Measurements from ENCODE around the gene KRT12.
"Not testable (repeated sequence)": the region's sequence is repeated elsewhere in the genome, so short reads cannot be mapped to it uniquely, and the experiment has no call there.

Gene KRT12

GRCh38 chr17:40895106-40895730 lies 28.2 kb upstream of the KRT12 start:
- DNase-seq, result peak; percentile 29
- in situ Hi-C loops (cut with MboI; ENCODE audit: low pct_unique_long_range_greater_than_20kb, low sequenced_read_pairs), result no loop called here

GRCh38 chr17:40888196-40888720 lies 21.2 kb upstream of the KRT12 start:
- no peak for DNase-seq
- in situ Hi-C loops (cut with MboI; ENCODE audit: low pct_unique_long_range_greater_than_20kb, low sequenced_read_pairs), result no loop called here

DNA sequence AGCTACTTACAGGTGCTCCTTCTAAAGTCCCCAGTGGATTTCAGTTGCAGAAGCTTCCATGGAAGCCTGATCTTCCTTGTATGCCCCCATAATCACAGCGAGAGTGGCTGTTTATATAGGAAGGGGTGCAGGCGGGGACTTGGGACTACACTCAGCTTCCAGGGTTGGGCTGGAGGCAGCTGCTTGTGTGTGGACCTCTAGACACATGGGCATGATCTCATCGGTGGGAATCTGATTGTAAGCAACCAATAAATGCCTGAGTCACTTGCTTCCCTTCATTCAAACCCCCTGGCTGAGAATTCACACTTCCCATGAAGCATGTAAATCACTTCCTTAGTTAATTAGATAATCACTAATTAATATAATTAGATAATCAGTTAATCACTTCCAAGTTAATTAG lies 19.1 kb upstream of the KRT12 start:
- in situ Hi-C loops (cut with MboI; ENCODE audit: low pct_unique_long_range_greater_than_20kb, low sequenced_read_pairs), result no loop called here

DNA sequence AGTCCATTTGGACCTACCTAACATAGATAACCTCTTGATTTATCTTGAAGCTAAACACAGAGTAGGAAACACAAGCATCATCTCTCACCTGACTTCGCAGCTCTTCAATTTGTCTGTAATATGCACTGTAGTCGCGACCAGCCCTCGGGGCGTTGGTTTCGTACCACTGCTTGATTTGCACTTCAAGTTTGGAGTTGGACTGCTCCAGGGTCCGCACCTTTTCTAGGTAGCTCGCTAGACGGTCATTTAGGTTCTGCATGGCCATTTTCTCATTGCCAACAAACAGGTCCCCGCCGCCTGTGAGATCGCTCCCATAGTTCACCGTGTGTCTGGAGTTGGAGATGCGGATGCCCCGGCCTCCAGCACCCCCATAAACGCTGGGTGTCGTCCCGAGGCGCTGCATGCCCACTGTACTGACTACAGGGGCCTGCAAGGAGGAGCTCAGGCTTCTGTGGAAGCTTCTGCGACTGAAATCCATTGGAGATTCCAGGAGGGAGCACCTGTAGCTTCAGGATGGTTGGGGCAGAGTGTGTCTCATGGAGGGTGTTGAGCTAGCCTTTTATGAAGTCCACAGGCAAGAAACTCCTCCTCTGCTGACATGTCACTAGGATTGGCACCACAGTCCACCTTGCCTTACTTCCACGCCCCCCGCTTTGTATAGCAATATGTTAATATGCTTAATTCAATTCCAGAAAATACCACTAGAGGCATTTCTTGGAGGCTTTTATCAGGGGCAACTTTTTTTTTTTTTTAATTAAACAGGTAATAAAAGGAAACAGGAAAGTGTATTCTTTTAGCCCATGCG lies 17.9 kb upstream of the KRT12 start, which contains the start of gene KRT20:
Gene KRT20 (minus strand): TSS at position 535 of the 805 bp plus-strand sequence. CDS start 57 bp downstream, at position 478.
- DNase-seq, result no peak
- in situ Hi-C loops (cut with MboI; ENCODE audit: low pct_unique_long_range_greater_than_20kb, low sequenced_read_pairs), result no loop called here

More for the DNA sequence above, 19.1 kb upstream of the KRT12 start:
- DNase-seq, result no peak

DNA sequence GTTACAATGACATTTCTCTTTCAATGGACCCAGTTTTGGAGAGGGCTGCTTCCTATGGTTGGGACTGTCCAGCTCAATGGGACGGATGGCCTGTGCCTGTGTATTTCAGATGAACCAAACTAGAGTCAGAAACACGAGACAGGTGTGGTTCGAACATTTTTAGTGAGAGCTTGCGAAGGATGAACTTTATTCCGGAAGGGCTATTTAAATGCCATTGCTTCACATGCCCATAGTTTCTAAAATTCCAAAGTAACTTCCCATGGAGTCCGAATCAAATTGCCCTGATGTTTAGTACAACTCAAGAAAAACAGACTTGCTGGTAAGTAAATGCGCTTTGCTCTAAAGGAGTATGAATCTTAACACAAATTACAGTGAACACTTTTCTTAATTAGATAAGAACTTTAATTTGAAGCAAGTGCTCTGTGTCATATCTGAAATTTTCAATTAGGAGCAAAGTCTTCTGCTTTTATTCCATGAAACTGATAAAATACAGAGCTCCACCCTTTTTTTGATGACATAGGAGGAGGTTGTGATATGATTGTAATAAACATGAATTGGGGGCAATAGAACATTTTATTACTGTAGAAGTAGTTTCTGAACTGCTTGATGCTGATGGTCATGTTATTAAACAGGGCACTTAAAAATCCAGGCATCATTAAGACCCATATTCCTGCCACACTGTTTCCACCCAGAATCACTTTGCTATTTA lies 16.8 kb upstream of the KRT12 start:
- DNase-seq, result no peak
- in situ Hi-C loops (cut with MboI; ENCODE audit: low pct_unique_long_range_greater_than_20kb, low sequenced_read_pairs), result no loop called here

DNA sequence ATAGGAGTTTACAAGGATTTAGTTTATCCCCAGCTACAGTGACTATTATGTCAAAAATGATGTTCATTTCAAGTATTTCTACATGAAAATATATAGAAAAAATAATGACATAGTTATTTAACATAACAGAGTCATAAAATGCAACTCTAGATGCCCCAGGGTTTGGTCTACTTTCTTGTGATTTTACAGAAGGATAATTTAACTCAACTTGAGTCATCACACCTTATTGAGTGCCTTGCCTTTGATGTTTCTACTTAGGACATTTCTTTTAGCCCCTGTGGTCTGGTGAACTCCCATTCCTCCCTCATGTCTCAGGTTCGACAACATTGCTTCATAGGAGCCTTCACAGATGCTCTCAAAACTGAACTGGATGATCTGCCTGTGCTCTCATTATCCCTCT lies 16.0 kb upstream of the KRT12 start:
- in situ Hi-C loops (cut with MboI; ENCODE audit: low pct_unique_long_range_greater_than_20kb, low sequenced_read_pairs), result no loop called here
- no peak for DNase-seq

- no peak for DNase-seq
- in situ Hi-C loops (cut with MboI; ENCODE audit: low pct_unique_long_range_greater_than_20kb, low sequenced_read_pairs), result no loop called here
These were observed 12.0 kb upstream of the KRT12 start for GRCh38 chr17:40879026-40879425.

GRCh38 chr17:40878044-40878443 lies 11.0 kb upstream of the KRT12 start:
- in situ Hi-C loops (cut with MboI; ENCODE audit: low pct_unique_long_range_greater_than_20kb, low sequenced_read_pairs), result no loop called here

DNA sequence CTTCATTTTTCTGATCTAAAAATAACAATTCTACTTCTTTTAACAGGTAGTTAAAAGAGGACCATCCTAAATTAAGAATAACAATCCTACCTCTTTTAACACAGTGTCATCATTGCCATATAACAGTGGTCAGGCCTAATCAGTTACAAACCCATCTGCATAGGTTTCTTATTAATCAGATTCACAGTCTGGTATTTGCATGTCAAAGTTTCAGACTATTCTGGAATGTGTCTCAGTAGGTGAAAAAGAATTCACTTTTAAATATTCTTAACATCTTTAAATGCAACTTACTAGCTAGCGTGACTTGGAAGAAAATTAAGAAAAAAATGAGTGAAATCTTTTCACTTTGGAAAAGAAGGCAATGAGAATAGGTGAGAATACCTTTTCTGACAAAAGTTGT lies 6.8 kb upstream of the KRT12 start:
- no peak for DNase-seq
- in situ Hi-C loops (cut with MboI; ENCODE audit: low pct_unique_long_range_greater_than_20kb, low sequenced_read_pairs), result no loop called here

More at GRCh38 chr17:40878044-40878443, 11.0 kb upstream of the KRT12 start:
- DNase-seq, result no peak

DNA sequence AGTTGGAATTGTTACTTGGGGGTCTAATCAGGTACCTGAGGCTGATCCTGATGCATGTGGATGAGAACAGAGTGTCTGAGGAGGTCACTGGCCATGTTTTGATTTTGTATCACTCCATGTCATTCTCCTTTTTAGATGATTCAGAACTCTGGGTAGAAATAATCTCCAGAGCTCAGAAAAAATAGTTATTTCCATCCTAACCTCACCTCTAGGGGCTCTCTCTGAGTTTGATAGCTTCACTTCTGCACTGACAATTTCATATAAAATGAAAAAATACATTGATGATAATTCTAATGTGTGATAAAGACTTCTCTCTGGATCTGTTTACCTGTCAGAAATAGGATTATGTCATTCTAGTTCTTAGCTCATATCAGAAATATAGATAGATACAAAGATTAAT lies 6.2 kb upstream of the KRT12 start:
- no peak for DNase-seq
- in situ Hi-C loops (cut with MboI; ENCODE audit: low pct_unique_long_range_greater_than_20kb, low sequenced_read_pairs), result no loop called here

DNA sequence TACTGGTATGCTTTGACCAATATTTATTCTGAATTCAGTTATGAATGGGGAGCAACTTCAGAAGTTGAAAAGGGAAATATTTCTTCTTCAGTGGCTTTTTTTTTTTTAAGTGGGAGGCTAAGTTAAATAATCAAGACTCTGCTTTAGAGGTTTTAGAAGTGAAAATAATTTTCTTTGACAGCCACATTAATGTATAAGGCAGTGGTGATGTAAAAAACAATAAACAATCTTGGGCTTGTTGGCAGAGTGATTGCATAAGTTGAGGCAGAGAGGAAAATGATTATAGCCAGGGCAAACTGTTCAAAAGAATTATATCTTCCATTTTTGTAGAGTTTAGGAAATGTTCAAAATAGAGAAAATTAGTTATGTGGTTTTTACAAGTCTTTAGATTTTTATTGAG lies 5.4 kb upstream of the KRT12 start:
- DNase-seq, result no peak
- in situ Hi-C loops (cut with MboI; ENCODE audit: low pct_unique_long_range_greater_than_20kb, low sequenced_read_pairs), result no loop called here

- no peak for DNase-seq
These were observed 4.3 kb upstream of the KRT12 start for GRCh38 chr17:40871316-40871715.

DNA sequence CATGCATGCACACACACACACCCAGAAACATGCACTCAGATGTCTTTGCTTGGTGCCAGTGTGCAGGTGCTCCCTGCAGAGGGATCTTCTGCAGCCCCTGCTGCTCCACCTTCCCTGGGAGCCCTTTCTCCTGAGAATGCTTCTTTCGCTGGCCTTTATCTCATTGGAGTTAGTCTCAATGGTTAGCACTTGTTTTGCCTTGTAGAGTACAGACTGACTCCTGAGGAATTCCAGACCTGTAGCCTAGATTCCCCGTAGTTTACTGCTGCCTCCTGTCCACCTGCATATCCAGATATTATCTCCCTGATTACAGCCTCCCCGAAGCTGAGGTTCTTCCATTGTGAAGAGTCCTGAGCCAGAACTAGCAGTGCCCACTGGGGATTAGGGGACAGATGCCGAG lies 3.1 kb upstream of the KRT12 start:
- DNase-seq, result no peak
- in situ Hi-C loops (cut with MboI; ENCODE audit: low pct_unique_long_range_greater_than_20kb, low sequenced_read_pairs), result no loop called here

More at GRCh38 chr17:40871316-40871715, 4.3 kb upstream of the KRT12 start:
- in situ Hi-C loops (cut with MboI; ENCODE audit: low pct_unique_long_range_greater_than_20kb, low sequenced_read_pairs), result no loop called here

DNA sequence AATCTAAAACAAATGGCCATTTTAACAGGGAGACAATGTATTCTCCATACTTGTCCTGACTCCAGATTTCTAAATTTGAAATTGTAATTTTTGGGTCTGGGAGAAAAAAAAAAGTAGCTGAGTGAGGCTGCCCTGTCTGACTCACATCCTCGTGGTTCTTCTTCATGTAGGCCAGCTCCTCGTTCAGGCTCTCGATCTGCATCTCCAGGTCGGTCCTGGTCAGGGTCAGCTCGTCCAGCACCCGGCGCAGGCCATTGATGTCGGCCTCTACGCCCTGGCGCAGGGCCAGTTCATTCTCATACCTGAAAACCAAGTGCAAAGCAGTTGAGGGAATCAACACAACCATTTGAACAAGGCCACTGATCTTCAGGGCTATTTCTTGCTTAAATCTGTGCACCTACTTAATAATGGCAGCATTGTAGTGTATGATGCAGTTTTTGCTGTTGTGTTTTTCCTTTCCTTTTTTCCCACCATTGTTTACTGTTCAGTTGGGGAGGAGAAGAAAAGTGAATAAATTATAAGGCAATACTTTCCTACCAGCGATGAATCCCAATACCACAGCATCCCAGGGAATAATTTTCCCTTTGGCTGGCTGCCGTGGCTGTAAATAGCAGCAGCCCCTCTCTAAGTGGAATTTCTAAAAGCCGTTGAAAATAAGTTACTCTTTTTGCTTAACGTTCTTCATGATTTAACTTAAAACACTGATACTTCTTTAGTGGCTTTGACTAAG lies 2.2 kb downstream of the KRT12 start:
- no peak for DNase-seq

GRCh38 chr17:40862985-40863733 lies 3.9 kb downstream of the KRT12 start:
- in situ Hi-C loops (cut with MboI; ENCODE audit: low pct_unique_long_range_greater_than_20kb, low sequenced_read_pairs), result no loop called here
- DNase-seq, result peak; percentile 26

More for the DNA sequence above, 2.2 kb downstream of the KRT12 start:
- in situ Hi-C loops (cut with MboI; ENCODE audit: low pct_unique_long_range_greater_than_20kb, low sequenced_read_pairs), result no loop called here

DNA sequence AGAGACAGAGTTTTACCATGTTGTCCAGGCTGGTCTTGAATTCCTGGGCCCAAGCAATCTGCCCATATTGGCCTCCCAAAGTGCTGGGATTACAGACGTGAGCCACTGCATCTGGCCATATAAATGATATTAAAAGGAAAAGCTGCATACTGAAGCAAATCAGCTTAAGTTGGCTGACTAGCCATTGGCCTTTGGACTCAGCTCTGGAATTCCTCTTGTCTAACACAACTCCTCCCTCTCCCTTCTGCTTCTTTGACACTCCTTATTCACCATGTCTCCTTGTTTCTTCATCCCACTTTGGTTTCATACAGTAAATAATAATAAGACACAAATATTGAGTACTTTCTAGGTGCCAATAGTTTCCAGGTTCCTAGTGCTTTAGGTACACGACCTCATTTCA lies 7.5 kb downstream of the KRT12 start:
- in situ Hi-C loops (cut with MboI; ENCODE audit: low pct_unique_long_range_greater_than_20kb, low sequenced_read_pairs), result no loop called here
- no peak for DNase-seq

- in situ Hi-C loops (cut with MboI; ENCODE audit: low pct_unique_long_range_greater_than_20kb, low sequenced_read_pairs); DNase-seq: not testable (repeated sequence)
These were observed 8.4 kb downstream of the KRT12 start for GRCh38 chr17:40858667-40859066.

DNA sequence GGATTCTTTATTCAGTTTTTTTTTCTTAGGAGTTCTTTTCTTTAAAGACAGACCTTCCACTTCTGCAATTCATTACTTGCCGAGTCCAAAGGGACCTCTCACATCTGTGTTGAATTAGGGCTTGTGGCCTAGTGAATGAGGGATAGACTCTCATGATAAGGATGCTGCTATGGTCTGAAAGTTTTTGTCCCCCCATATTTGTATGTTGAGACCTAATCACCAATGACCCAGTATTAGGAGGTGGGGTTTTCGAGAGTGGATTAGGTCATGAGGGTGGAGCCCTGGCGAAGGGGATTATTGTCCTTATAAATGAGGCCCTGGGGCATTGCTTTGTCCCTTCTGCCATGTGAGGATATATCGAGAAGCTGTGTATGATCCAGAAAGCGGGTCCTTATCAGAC lies 9.5 kb downstream of the KRT12 start:
- in situ Hi-C loops (cut with MboI; ENCODE audit: low pct_unique_long_range_greater_than_20kb, low sequenced_read_pairs), result no loop called here
- no peak for DNase-seq

Data from KBM-7 (cell line).